ENCODE data around the gene SHC2.
"Not testable (repeated sequence)": the region's sequence is repeated elsewhere in the genome, so short reads cannot be mapped to it uniquely, and the experiment has no call there.

SHC2 gene

DNA sequence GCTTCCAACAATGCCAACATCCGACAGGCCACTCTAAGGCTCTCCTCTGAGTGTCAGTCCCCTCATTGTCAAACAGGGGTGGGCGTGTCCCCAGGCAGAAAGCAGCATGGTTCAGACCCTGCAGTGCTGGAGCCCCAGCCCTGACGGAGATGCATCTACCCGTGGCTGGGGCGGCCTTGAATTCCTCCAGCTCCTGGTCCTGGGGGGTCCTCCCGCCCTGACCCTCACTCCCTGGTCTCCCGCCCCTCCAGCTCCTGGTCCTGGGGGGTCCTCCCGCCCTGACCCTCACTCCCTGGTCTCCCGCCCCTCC lies 38.0 kb downstream of the SHC2 start:
- DNase-seq (ENCODE audit: low read depth): not testable (repeated sequence)

DNA sequence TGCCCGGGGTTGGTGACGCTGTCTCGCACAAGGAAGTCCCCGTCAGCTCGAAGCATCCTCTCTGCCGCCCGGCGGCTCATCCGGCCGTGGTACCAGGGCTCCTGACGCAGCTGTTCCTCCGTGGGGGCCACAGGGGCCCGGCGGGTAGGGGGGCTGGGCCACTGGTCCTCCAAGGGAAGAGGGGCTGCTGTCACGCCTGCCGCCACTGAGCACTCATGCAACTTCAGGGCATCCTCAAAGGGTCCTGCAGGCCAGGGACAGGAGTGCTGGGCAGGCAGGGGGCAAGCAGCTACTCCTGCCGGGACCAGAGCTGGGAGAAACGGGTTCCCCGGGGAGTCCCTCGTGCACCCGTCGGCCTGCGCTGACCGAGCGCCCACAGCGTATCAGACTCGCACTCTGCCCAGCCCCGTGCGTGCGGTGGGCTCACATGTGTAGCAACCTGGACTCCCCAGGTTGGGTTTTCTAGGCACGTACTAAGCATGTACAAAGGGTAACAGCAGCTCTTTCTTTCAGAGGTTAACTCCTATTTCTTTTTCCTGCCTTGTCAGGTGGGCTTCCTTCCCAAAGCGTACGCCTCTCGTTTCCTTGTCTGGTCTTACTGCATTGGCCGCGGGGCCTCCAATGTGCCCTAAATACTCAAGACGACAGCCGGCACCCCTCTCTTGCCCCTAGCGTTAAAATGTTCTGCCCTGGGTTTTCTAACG lies 38.5 kb downstream of the SHC2 start:
- no peak for DNase-seq (ENCODE audit: low read depth)

DNA sequence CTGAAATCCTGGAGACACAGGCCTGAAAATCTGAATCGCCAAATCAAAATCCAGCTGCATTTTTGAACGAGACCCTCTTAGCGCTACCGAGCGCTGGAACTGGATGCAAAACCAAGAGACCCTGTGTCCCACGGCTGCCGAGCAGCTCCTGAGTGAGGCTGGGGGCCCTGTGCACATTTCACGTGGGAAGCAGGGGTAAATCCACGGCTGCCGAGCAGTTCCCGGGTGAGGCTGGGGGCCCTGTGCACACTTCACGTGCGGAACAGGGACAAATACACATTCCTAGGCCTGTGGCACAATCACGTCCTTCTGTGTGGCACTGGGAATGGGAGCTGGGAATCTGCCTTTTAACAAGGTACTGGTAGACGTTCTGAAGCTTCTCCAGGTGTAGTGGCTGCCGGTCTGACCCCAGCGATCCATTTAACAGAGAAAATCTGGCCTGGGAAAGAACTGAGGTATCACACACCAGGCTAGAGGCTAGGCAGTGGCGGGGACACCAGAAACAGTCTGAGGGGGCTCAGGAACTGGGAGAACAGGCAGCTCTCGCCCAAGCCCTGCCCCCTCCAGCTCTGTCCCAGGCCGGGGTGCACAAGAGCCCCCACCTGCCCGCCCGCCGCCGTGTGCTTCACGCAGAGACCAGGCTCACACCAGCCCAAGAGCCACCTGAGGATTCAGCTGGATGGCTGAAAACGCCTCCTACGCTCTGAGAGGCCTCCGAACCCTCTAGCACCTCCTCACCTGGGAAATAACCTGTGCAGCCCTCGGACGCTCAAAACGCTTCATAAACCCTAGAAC lies 40.9 kb downstream of the SHC2 start:
- no peak for DNase-seq (ENCODE audit: low read depth)

DNA sequence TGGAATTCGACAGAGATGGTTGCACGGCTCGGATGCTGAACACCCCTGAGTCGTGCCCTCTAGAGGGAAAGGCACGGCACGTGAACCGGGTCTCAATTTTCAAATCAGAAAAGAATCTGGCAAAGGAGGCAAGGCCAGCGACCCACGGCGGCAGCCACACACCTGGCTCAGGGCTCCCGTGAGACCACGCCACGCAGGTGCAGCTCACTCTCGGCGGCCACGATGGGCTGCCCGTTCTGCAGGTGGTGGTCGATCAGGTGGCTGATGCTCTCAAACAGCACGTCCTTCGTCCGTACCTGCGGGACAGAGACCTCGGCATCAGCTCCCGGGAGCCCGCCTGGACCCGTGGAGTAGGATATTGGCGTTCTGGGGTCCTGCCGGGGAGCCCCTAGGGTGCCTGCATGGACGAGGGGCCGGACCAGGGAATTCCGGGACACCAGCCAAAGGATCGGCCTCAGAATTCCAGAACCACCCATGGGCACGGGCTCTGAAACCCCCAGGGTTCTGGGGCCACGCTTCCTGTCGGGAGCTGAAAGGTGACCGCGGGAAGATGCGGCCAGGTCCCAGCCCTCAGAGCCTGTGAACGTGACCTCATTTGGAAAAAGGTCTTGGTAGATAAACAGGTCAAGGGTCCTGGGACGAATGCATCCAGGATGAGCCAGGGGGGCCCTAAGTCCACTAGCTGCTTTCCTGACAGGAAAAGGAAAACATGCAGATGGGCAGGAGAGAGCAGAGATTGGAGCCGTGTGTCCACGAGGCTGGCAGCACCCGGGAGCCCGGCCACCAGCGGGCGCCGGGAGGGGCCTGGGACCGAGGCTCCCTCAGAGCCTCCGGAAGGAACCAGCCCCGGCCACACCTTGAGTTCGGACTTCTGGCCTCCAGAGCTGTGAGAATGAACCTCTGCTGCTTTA lies 41.8 kb downstream of the SHC2 start:
- DNase-seq (ENCODE audit: low read depth): no peak

DNA sequence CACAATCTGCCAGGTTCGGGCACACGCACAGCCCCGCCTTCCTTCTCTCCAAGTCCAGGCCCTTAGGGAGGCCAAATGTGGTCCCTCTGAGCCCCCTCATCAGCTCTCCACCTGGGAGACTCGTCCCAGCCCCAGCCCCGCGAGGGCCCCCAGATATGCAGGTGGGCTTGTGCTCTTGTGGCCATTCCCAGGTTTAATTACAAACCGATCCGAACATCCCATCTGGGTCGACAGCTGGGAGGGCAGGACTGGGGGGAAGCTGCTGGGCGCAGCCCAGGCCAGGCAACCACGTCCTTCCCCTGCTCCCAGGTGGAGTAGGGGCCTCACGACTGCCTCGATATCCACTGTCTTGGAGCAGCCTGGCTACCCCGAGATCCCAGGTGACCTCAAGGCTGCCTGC lies 44.4 kb downstream of the SHC2 start:
- DNase-seq (ENCODE audit: low read depth): no peak

DNA sequence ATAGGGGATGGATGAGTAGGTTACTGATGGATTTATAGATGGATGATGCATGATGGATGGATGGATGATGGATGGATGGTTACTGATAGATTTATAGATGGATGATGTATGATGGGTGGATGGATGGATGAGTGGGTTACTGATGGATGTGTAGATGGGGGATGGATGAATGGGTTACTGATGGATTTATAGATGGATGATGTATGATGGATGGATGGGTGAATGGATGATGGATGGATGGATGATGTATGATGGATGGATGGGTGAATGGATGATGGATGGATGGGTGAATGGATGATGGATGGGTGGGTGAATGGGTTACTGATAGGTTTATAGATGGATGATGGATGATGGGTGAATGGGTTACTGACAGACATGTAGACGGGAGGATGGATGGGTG lies 45.5 kb downstream of the SHC2 start:
- no peak for DNase-seq (ENCODE audit: low read depth)

DNA sequence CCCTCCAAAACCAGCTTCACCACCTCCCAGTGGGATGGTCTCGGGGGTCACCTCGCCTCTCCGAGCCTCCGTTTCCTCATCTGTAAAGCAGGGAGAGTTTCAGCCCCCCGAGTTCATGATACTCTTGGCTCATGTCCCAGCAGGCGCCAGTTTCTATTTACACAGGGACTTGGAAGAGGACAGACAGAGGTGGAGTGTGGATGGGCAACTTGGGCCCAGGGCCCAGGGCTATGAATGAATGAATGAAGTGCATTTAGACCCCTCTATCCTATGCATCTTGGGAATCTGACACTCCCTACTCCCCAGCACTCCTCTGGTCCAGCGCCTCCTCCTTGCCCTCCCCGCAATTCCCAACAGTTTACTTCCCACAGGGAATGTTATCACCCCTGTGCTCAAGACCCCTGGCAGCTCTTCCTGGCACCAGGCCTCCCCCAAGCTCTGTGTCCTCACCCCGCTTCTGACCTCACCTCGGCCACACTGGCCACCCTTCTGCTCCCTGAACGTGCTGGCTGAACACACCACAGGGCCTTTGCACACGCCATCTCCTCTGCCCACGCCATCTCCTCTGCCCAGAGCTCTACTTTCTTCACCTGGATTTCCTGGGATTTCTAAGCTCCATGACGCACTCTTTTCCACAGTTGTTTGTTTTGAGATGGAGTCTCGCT lies 46.9 kb downstream of the SHC2 start:
- DNase-seq (ENCODE audit: low read depth): no peak

DNA sequence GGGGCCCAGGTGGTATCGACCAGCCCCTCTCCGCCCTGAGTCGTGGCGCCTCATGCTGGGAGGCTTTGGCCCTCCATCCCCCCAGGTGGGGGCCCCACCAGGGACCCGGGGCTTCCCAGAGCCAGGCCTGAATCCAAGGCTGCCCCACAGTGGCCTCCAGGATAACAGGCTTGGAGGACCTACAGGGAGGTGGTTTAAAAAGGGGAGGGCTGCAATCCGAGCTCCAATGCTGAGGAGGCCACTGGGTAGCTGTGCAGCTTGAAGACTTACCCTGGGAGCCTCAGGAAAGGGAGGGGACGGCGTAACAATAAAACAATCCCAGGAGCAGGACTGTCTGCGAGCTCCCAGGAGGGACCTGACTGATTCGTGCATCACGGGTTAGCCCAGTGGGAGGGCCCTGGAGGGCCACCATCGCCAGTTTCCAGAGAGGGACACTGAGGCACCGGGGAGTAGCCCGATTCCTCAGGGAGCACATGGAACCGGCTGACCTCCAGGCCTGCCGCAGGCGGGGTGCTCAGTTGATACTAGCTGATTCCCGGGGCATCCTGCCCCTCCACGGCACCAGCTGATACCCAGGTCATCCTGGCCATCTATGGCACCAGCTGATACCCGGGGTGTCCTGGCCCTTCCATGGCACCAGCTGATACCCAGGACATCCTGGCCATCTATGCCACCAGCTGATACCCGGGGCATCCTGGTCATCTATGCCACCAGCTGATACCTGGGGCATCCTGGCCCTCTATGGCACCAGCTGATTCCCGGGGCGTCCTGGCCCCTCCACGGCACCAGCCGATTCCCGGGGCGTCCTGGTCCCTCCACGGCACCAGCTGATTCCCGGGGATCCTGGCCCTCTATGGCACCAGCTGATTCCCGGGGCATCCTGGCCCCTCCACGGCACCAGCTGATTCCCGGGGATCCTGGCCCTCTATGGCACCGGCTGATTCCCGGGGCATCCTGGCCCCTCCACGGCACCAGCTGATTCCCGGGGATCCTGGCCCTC lies 48.2 kb downstream of the SHC2 start:
- DNase-seq (ENCODE audit: low read depth): no peak

DNA sequence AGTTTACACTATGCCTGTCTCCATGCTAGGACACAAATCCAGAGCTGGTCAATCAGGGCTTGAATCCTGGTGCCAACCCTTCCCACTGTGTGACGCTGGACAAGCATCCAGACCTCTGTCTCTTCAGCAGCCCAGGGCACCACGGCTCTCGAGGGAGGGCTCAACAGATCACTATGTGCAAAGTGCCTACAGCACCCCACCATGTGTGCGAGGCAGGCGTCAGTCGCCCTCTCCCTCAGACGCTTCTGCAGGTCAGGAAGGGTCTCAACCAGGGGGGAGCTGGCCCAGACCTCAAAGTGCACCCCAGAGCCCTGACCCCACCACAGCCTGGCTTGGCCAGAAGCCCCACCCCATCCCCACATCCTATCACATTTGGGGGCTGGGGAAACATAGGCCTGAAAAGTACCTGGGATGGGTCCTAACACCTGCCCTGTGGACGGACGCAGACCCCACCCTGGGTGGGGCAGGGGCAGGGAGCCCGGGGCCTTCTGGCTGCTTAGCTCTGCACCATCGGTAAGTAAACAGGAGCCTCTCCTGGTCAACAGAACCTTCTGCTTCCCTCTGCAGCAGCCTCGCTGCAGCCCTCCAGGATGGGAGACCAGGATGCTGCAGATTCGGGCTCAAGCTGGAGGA lies 49.0 kb downstream of the SHC2 start:
- no peak for DNase-seq (ENCODE audit: low read depth)

DNA sequence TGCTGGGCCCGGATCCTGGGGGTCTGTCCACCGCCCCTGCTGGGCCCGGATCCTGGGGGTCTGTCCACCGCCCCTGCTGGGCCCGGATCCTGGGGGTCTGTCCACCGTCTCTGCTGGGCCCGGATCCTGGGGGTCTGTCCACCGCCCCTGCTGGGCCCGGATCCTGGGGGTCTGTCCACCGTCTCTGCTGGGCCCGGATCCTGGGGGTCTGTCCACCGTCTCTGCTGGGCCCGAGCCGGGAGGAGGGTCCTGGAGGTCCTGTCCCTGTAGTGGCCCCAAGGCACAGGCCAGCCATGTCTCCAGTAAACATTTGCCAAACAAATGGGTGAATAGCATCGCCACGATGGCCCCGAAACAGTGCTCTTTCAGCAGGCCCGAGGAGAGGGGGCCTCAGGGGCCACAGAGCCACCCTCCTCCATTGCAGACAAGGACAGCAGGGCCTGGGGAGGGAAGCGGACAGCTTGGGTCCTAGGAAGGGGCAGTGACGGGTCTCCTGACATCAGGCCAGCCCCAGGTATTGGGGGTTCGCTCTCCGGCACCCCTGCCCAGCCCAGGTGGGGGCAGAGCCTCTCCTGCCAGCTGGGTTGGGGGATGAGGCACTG lies 49.6 kb downstream of the SHC2 start:
- not testable (repeated sequence) for DNase-seq (ENCODE audit: low read depth)

DNA sequence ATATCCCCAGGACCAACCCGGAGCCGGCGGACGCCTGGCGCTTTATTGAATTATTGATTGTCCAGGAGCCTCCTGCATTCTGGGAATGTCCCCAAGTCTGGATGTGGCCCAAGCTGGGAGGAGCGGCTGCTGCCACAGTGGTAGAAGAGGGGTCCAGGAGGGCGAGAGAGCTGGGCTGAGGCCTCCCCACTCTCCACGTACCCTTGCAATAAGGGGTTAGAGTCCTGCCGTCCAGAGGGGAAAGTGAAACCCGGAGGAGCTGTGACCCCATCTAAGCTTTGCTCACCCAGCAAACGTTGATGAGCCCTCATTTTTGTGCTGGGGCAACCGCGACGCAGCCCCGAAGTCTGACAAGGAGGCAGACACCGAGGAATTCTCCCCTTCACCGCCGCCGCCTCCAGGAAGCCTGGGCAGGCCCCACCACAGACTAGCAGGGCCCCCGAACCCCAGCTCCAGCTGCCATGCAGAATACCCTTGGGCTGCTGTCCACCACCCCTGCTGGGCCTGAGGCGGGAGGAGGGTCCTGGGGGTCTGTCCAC lies 50.5 kb downstream of the SHC2 start:
- DNase-seq (ENCODE audit: low read depth): no peak

DNA sequence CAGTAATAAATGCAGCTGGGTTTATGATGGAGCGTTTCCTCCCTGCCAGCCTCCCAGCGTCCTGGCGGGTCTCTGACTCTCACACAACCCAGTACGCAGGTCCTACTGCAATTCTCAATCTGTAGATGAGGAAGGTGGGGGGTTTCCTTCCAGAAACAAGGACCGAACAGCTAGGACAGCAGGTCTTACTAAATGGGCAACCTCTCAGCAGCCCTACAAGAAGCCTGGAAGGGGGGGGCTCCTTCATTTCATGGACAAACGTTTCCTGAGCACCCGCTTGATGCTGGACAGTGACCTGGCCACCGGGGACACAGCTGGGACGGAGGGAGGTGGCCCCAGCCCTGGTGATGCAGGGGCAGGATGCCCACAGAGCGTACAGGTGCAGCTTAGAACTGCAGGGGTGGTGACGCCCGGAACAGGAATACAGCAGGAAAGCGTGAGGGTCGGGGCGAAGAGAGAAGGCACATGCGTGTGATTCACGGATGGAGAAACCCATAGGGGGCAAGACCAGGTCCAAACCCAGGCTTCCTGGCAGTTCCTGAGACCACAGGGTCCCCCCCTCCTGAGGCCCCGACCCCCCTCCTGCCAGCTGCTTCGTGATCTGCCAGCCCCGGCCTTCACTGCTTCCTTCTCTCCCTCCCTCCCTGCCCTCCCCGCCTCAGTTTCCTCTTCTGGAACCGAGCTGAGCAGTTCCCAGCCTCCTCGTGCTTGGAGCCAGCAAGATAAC lies 51.2 kb downstream of the SHC2 start:
- DNase-seq (ENCODE audit: low read depth): no peak

DNA sequence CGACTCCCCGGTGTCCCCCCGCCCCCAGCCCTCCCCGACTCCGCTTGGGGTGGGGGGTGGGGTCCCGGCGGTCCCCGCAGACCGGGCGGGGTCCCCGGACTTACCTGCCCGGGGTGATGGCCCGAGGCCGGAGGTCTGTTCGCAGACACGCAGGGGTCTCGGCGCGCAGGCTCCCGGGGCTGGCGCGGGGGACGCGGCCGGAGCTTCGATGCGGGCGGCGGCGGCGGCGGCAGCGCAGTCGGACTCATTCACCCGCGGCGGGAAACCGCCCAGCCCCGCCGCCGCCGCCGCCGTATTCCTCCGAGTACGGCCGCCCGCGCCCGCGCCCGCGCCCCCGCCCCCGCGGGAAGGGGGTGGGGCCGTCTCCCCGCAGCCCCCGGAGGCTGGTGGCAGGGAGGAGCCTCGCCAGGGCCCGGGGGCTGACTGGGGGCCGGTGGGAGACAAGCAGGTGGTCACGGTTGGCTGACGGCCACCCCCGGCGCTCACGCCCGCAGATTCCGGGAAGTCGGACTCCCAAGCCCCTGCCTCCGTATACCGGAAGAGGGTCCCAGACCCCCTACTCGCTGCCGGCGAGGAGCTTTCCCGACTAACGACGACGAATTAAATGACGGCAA lies 51.8 kb downstream of the SHC2 start, which contains the start of gene C2CD4C:
TSS of gene C2CD4C (minus strand) at position 246 of the 614 bp plus-strand sequence. CDS start 786 bp downstream, outside the sequence.
- peak; percentile 27 for DNase-seq (ENCODE audit: low read depth)

DNA sequence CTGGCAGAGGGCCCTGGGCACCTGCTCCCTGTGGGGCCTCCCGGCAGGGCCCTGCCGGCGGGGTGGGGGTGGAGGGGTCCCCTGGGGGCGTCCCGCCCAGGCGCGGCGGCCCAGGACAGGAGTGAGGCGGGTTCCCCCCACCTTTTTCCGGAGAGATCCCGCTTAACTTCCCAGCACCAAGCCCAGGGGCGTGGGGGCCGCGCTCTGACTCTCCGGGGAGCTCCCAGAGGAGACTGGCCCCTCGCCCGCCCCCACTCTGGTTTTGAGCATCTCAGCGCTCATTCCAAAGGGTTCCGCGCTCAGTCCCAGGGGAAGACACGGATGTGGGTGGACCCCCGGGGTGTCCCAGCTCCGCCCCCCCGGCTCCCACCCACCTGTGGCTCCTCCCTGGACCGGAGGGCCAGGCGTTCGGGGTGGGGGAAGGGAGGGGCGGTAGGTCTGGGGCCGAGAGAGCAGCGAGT lies 52.4 kb downstream of the SHC2 start:
- DNase-seq (ENCODE audit: low read depth): no peak

DNA sequence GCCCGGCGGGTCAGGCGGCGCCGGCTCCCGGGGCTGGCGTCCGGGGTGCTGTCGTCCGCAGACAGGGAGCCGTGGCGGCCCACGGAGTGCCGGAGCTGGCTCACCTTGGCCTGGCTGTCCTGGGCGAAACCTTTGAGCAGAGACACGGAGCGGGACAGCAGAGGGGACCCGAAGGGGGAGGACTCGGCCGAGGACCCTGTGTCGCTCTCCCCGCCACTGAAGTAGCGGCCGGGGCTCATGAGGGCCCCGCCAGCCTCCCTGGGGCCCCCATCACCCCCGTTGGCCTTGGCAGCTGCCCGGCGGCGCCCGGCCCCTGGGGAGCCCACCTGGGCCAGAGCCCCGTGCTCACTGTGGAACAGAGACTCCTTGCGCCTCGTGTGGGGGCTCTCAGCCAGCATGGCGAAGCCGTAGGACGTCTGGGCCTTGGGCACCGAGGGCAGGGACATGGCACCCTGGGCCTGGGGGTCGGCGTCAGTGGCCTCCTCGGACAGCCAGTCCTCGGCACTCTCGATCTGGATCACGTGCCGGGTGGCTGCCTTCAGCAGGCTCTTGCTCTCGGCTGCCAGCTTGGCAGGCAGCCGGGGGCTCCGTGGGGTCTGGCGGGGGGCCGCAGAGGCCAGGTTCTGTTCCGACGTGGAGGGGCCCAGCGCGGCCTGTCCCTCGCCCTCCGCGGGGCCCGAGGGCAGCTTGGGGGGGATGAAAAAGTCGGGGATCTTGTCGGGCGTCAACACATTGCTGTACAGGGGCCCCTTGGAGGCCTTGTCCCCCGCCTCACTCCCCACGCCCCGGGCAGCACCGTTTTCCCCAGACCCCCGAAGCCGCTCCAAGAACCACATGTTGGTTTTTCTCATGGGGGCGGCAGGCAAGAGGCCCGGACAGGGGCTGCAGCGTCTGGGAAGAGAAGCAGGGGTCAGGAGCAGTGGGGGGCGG lies 53.1 kb downstream of the SHC2 start:
- no peak for DNase-seq (ENCODE audit: low read depth)

DNA sequence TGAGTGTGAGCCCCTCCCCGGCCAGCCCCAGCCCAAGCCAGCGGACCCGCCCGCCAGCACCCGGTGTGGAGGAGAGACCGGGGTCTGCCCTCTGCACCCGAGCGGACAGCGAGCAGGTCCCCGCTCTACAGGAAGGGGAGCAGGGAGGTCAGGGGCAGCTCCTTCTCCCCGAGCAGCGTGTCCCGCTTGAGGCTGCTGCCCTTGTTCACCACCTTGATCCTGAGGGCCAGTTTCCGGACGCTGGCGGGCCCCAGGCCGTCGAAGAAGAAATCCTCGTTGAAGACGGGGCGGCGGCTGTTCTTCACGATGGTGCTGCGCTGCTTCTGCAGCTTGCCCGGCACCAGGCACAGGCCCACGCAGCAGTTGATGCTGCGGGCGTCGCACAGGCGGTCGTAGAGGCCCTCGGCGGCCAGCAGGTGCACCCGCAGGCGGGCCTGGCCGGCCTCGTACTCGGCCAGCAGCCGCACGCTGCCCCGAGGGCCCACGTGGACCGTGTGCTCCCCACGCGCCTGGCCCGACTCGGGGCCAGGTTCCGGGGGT lies 53.8 kb downstream of the SHC2 start:
- no peak for DNase-seq (ENCODE audit: low read depth)
